OCI-LY1 (cell line): ENCODE data around the gene OXNAD1.

ENCODE experiments used
- H2AFZ ChIP-seq: fragments of 200-600 bp; sonication (generic), shearing (Covaris generic); 2 replicates; pipeline ENCODE4 v1.6.0; 2014; ENCODE audit warnings: antibody characterized with exemption, mild to moderate bottlenecking, low read length
- H3F3A ChIP-seq: fragments of 200-600 bp; sonication (generic), shearing (Covaris generic); 2 replicates; pipeline ENCODE4 v1.6.0; 2014; ENCODE audit warnings: mild to moderate bottlenecking, antibody characterized with exemption, low read length, moderate library complexity; ENCODE audit not compliant: insufficient read depth
- H3K27ac ChIP-seq: fragments of 200-600 bp; sonication (generic); 2 replicates; pipeline ENCODE4 v1.5.1; 2014; ENCODE audit warnings: low read length, mixed run types, mild to moderate bottlenecking, low read depth; ENCODE audit not compliant: poor library complexity, severe bottlenecking
- H3K27me3 ChIP-seq: fragments of 200-600 bp; sonication (generic); 2 replicates; pipeline ENCODE4 v1.6.0; 2014; ENCODE audit warnings: antibody characterized with exemption, mild to moderate bottlenecking, low read length, moderate library complexity; ENCODE audit not compliant: insufficient read depth
- H3K36me3 ChIP-seq: fragments of 200-600 bp; sonication (generic); 2 replicates; pipeline ENCODE4 v1.6.1; 2014; ENCODE audit warnings: mild to moderate bottlenecking, antibody characterized with exemption, low read length, moderate library complexity, mixed read lengths; ENCODE audit not compliant: insufficient read depth
- H3K4me1 ChIP-seq: fragments of 200-600 bp; sonication (generic); 2 replicates; pipeline ENCODE4 v1.5.1; 2014; ENCODE audit warnings: mild to moderate bottlenecking, low read length, moderate library complexity; ENCODE audit not compliant: insufficient read depth, severe bottlenecking
- H3K4me2 ChIP-seq: fragments of 200-600 bp; sonication (generic), shearing (Covaris generic); 2 replicates; pipeline ENCODE4 v1.6.1; 2014; ENCODE audit warnings: low read length
- H3K4me3 ChIP-seq: fragments of 200-600 bp; sonication (generic); 2 replicates; pipeline ENCODE4 v1.5.1; 2014; ENCODE audit warnings: low read length, low read depth, mild to moderate bottlenecking, mixed read lengths; ENCODE audit not compliant: poor library complexity, severe bottlenecking
- H3K79me2 ChIP-seq: fragments of 200-600 bp; shearing (Covaris generic); 2 replicates; pipeline ENCODE4 v1.6.1; 2016; ENCODE audit warnings: mixed run types, low read length, mixed read lengths; ENCODE audit not compliant: insufficient read depth
- H3K9ac ChIP-seq: fragments of 200-600 bp; sonication (generic), shearing (Covaris generic); 2 replicates; pipeline ENCODE4 v1.6.1; 2014; ENCODE audit warnings: mild to moderate bottlenecking, low read length, mixed read lengths
- H3K9me2 ChIP-seq: fragments of 200-600 bp; sonication (generic), shearing (Covaris generic); 2 replicates; pipeline ENCODE4 v1.6.1; 2014; ENCODE audit warnings: low read depth, mild to moderate bottlenecking, low read length, mixed read lengths
- H3K9me3 ChIP-seq: fragments of 200-600 bp; shearing (Covaris generic); 2 replicates; pipeline ENCODE4 v1.6.1; 2014; ENCODE audit warnings: low read length, mixed read lengths
- H4K20me1 ChIP-seq: fragments of 200-600 bp; sonication (generic), shearing (Covaris generic); 2 replicates; pipeline ENCODE4 v1.6.0; 2016; ENCODE audit warnings: mild to moderate bottlenecking, low read length; ENCODE audit not compliant: insufficient read depth
- EZH2 ChIP-seq: fragments of 200-600 bp; sonication (generic), shearing (Covaris generic); IDR thresholded peaks from 2 replicates; pipeline ENCODE4 v1.8.0; 2017; ENCODE audit warnings: borderline replicate concordance, mixed run types, mild to moderate bottlenecking, antibody characterized with exemption, low read length, moderate library complexity, mixed read lengths
- TF ChIP-seq, protein P1 (sequence below): fragments of 200-600 bp; sonication (generic), shearing (Covaris generic); IDR thresholded peaks from 2 replicates; pipeline ENCODE4 v1.5.1; 2017; ENCODE audit warnings: mild to moderate bottlenecking, antibody characterized with exemption, low read length, moderate library complexity, mixed read lengths

Gene OXNAD1

DNA sequence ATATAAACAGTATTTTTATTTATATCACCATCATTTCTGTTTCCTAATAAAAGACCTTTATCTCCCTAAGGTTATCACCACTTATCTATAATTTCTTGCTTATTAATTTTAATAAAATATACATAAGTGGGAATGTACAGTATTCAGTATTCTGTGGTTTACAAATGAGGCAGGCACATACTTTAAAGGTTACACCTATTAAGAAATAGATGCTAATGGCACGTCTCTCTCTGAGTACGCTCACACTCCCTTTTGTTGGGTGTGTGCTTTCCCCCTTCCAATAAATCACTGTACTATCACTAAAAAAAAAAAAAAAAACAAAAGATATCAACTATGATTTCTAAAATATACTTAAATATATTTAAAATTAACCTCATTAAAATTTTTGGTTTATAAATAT is 8.9 kb downstream of the OXNAD1 start:
- no peak for TF ChIP-seq EZH2
- TF ChIP-seq, protein P1, sequence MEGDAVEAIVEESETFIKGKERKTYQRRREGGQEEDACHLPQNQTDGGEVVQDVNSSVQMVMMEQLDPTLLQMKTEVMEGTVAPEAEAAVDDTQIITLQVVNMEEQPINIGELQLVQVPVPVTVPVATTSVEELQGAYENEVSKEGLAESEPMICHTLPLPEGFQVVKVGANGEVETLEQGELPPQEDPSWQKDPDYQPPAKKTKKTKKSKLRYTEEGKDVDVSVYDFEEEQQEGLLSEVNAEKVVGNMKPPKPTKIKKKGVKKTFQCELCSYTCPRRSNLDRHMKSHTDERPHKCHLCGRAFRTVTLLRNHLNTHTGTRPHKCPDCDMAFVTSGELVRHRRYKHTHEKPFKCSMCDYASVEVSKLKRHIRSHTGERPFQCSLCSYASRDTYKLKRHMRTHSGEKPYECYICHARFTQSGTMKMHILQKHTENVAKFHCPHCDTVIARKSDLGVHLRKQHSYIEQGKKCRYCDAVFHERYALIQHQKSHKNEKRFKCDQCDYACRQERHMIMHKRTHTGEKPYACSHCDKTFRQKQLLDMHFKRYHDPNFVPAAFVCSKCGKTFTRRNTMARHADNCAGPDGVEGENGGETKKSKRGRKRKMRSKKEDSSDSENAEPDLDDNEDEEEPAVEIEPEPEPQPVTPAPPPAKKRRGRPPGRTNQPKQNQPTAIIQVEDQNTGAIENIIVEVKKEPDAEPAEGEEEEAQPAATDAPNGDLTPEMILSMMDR: no peak
- Histone ChIP-seq H3K9me3 (no peaks in the 10 kb centered on the region), H3K9me2 (no peaks in the 10 kb centered on the region), H3K36me3 (peaks cover 47% of the 10 kb centered on the region; the same call in 1 of the 2 replicates), H3K4me1 (no peaks in the 10 kb centered on the region), H3K79me2 (no peaks in the 10 kb centered on the region), H2AFZ (no peak overlapping the region), H3F3A (no peaks in the 10 kb centered on the region), H4K20me1 (no peaks in the 10 kb centered on the region), H3K27me3 (no peaks in the 10 kb centered on the region), H3K4me2 (no peak overlapping the region), H3K27ac (no peak overlapping the region), H3K9ac (no peak overlapping the region), H3K4me3 (no peak overlapping the region)

DNA sequence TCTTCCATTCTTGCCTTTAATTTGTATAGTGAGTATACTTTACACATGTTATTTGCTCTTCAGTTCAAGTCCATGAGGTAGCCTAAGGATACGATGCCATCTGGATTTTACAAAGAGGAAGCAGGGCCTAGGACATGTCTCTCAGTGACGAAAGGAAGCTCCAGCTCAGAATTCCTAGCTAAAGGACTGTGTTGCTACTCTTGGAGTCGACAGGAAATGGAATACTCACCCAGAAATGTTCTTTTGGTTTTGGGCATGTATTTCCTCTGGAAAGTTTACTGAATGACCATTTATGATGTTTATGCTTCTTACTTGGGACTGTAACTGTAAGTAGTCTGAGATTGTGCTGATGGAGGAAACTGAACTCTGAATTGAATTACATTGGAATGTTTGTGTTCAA is 12.5 kb downstream of the OXNAD1 start:
- H4K20me1 ChIP-seq: no peaks in the 10 kb centered on the region
- no peak overlapping the region for H3K27ac ChIP-seq
- H2AFZ ChIP-seq: no peak overlapping the region
- no peaks in the 10 kb centered on the region for H3K4me1 ChIP-seq
- no peaks in the 10 kb centered on the region for H3K9me2 ChIP-seq
- H3K79me2 ChIP-seq: no peaks in the 10 kb centered on the region
- no peaks in the 10 kb centered on the region for H3F3A ChIP-seq
- H3K9ac ChIP-seq: no peak overlapping the region
- TF ChIP-seq, protein P1: no peak
- no peak for TF ChIP-seq EZH2
- no peaks in the 10 kb centered on the region for H3K27me3 ChIP-seq
- no peak overlapping the region for H3K4me3 ChIP-seq
- H3K4me2 ChIP-seq: no peak overlapping the region
- no peaks in the 10 kb centered on the region for H3K9me3 ChIP-seq
- H3K36me3 ChIP-seq: peaks cover 38% of the 10 kb centered on the region; the same call in 1 of the 2 replicates

DNA sequence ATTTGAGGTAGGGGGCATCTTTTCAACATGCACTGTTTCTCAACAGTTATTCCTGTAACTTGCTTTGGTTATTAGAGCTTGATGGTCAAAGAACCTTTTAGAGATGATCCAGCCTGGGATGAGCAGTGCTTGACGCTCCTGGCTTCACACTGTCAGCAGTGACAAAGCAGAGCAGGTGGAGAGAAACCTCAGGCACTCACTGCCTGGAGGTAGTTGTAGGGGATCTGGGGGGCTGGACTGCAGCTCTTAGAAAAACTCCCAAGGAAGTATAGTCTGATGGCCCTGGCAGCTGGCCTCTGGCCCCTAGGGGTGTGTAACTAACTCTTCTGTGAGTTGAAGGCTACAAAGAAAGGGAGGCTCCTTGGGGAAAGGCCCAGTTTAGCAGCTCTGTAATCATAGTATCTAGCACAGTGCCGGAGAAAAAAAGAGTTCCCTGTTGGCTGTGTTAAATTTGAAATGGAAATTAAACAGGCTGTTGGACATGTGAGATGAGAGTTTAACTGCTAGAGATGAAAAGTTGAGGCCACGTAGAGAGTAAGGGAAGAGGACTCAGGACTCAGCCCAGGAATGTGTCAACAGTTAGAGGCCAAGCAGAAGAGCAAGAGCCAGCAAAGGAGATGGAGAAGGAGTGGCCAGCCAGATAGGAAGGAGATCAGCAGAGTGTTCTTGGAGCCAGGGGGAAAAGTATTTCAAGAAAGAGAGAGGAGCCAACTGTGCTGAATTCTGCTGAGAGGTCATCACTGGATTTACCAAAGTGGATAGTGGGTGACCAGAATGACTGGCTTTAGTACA is 14.2 kb downstream of the OXNAD1 start:
- Histone ChIP-seq H3F3A (no peaks in the 10 kb centered on the region), H3K27ac (no peak overlapping the region), H3K79me2 (no peaks in the 10 kb centered on the region), H3K27me3 (no peaks in the 10 kb centered on the region), H4K20me1 (no peaks in the 10 kb centered on the region), H2AFZ (no peak overlapping the region), H3K9me3 (no peaks in the 10 kb centered on the region), H3K4me2 (no peak overlapping the region), H3K9me2 (no peaks in the 10 kb centered on the region), H3K9ac (no peak overlapping the region), H3K4me1 (no peaks in the 10 kb centered on the region), H3K4me3 (no peak overlapping the region), H3K36me3 (peaks cover 34% of the 10 kb centered on the region; the same call in 1 of the 2 replicates)
- TF ChIP-seq, protein P1: no peak
- no peak for TF ChIP-seq EZH2
